GM10248 (cell line): ENCODE data around the gene TRMU.
"Not testable (repeated sequence)": the region's sequence is repeated elsewhere in the genome, so short reads cannot be mapped to it uniquely, and the experiment has no call there.

Experiments used
- CTCF ChIA-PET: fragments of 300-600 bp; sonication (Branson Sonifier 250); formaldehyde crosslinking; extraction: SDS; loops from one replicate; lab custom pipeline; 2021; ENCODE audit warnings: antibody characterized with exemption; lab: Yijun Ruan, JAX
- POLR2A ChIA-PET: fragments of 350-650 bp; sonication (Branson Sonifier 250); formaldehyde crosslinking; extraction: SDS; loops from one replicate; lab custom pipeline; 2020; ENCODE audit warnings: antibody characterized with exemption; lab: Yijun Ruan, JAX
- DNase-seq: peaks from one replicate; pipeline ENCODE4 v3.0.0; 2012; ENCODE audit errors: extremely low spot score
- CTCF ChIP-seq: IDR thresholded peaks from 2 replicates; pipeline ENCODE4 v1.5.1; 2012; ENCODE audit warnings: mild to moderate bottlenecking, low read depth; ENCODE audit errors: extremely low read depth, missing control alignments, control extremely low read depth

The TRMU gene

GRCh38 chr22:46299101-46299500 lies 36.4 kb upstream of the TRMU start:
- TF ChIP-seq CTCF, result no peak
- ChIA-PET POLR2A (no interaction called here), CTCF (interaction anchor here (1.2 to 1.9 kb wide), 2 partner anchors 13 to 146 kb away, joined by 3 to 4 read pairs; no protein-coding TSS in a partner anchor)
- no peak for DNase-seq

- no peak for TF ChIP-seq CTCF
- POLR2A ChIA-PET, result no interaction called here
Measured at GRCh38 chr22:46300491-46300890, 35.0 kb upstream of the TRMU start.

GRCh38 chr22:46303347-46303965 lies 32.1 kb upstream of the TRMU start:
- no peak for DNase-seq
- ChIA-PET POLR2A (interaction anchor here (0.6 kb wide), 1 partner anchor 188 kb away, joined by 3 read pairs; no protein-coding TSS in a partner anchor), CTCF (interaction anchor here (0.9 kb wide), 1 partner anchor 9 kb away, joined by 3 read pairs; no protein-coding TSS in a partner anchor)
- no peak for TF ChIP-seq CTCF

More at GRCh38 chr22:46300491-46300890, 35.0 kb upstream of the TRMU start:
- no peak for DNase-seq
- CTCF ChIA-PET, result no interaction called here

- CTCF ChIA-PET, result interaction anchor here (1.1 to 2.1 kb wide), 2 partner anchors 186 to 313 kb away, joined by 3 to 9 read pairs; no protein-coding TSS in a partner anchor
- DNase-seq, result no peak
- TF ChIP-seq CTCF, result no peak
- POLR2A ChIA-PET, result no interaction called here
Measured at GRCh38 chr22:46308283-46308988, 27.1 kb upstream of the TRMU start.

- TF ChIP-seq CTCF, result no peak
- CTCF ChIA-PET, result interaction anchor here (1.1 to 9.1 kb wide), 3 partner anchors 59 to 187 kb away, joined by 3 to 107 read pairs (median 4); no protein-coding TSS in a partner anchor
- no peak for DNase-seq
- POLR2A ChIA-PET, result no interaction called here
Measured at GRCh38 chr22:46309526-46310085, 25.9 kb upstream of the TRMU start.

GRCh38 chr22:46312056-46312455 lies 23.5 kb upstream of the TRMU start:
- TF ChIP-seq CTCF, result no peak
- ChIA-PET CTCF (interaction anchor here (1.0 to 9.1 kb wide), 7 partner anchors 12 to 306 kb away, joined by 3 to 107 read pairs (median 3); no protein-coding TSS in a partner anchor), POLR2A (no interaction called here)
- no peak for DNase-seq

- not testable (repeated sequence) for DNase-seq
- ChIA-PET POLR2A (interaction anchor here (0.7 kb wide), 1 partner anchor 190 kb away, joined by 8 read pairs; no protein-coding TSS in a partner anchor), CTCF (interaction anchor here (0.6 to 9.1 kb wide), 8 partner anchors 8 to 307 kb away, joined by 3 to 107 read pairs (median 4); no protein-coding TSS in a partner anchor)
Measured at GRCh38 chr22:46312848-46313247, 22.7 kb upstream of the TRMU start.
